Gastrocnemius medialis (tissue), 4 donors: ENCODE data around the gene CSAD.

Source experiments
- POLR2A ChIP-seq, 2 donors: fragments of 450-650 bp; IDR thresholded peaks; one replicate each; pipeline ENCODE4 v1.6.1; 2017; ENCODE audit warnings: antibody characterized with exemption in 2 of 2, mild to moderate bottlenecking in 2 of 2, moderate library complexity in 2 of 2
- TF ChIP-seq, protein P1 (sequence below), 5 experiments: fragments of 450-650 bp in 3 of 5; fragments of 200-600 bp in 2 of 5; sonication (generic) in 2 of 5; IDR thresholded peaks in 4 of 5; conservative IDR thresholded peaks in 1 of 5; 1 replicate in 4 of 5; 2 replicates in 1 of 5; pipeline ENCODE4 v1.5.1; 2016 to 2019; ENCODE audit warnings: antibody characterized with exemption in 5 of 5, mild to moderate bottlenecking in 3 of 5, moderate library complexity in 3 of 5

DNA sequence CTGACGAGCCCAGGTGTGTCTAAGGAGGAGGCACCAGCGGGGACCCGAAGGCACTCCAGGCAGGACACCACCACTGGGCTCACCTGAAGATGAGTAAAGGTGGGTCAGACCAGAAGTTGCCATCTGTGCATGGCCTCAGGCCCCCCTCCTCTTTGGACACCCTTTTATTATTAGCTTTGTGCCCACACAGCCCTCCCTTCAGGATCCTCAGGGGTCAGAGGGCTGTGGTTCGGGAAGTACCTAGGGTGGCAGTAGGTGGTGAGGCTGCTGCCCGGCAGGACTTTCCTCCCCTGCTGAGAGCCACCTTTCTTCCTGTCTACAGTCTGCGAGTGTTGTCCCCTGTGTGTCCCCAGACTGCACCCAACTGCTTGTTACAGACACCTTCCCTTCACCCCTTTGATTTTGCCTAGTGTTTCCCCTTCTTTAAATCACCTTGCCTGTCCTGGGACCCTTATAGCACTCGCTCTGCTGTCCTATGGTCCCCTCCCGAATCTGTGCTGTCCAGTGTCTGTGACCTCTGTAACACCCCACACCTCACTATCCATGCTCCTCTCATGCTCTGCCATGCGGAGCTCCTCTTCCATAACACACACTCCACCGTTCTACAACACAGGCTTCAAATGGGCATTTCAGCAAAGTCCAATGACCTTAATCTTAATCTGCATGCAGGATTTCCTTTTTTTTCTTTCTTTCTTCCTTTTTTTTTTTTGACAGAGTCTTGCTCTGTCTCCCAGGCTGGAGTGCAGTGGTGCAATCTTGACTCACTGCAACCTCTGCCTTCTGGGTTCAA is 51.8 kb downstream of the CSAD start:
- TF ChIP-seq, protein P1, sequence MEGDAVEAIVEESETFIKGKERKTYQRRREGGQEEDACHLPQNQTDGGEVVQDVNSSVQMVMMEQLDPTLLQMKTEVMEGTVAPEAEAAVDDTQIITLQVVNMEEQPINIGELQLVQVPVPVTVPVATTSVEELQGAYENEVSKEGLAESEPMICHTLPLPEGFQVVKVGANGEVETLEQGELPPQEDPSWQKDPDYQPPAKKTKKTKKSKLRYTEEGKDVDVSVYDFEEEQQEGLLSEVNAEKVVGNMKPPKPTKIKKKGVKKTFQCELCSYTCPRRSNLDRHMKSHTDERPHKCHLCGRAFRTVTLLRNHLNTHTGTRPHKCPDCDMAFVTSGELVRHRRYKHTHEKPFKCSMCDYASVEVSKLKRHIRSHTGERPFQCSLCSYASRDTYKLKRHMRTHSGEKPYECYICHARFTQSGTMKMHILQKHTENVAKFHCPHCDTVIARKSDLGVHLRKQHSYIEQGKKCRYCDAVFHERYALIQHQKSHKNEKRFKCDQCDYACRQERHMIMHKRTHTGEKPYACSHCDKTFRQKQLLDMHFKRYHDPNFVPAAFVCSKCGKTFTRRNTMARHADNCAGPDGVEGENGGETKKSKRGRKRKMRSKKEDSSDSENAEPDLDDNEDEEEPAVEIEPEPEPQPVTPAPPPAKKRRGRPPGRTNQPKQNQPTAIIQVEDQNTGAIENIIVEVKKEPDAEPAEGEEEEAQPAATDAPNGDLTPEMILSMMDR (IDR thresholded peaks at IDR 0.05 in 4 of 5, conservative IDR thresholded peaks at IDR 0.05 in 1 of 5), result no peak
- no peak for TF ChIP-seq POLR2A (IDR thresholded peaks at IDR 0.05)
